SH-SY5Y (cell line): ENCODE measurements around the gene SPC25.

Experiments
- GATA2 ChIP-seq: IDR thresholded peaks from 2 replicates; pipeline ENCODE4 v1.6.1; 2011; ENCODE audit warnings: mild to moderate bottlenecking, low read depth, low read length
- GATA3 ChIP-seq: IDR thresholded peaks from 2 replicates; pipeline ENCODE4 v1.6.1; 2011; ENCODE audit warnings: low read depth, mild to moderate bottlenecking, low read length, moderate library complexity

DNA sequence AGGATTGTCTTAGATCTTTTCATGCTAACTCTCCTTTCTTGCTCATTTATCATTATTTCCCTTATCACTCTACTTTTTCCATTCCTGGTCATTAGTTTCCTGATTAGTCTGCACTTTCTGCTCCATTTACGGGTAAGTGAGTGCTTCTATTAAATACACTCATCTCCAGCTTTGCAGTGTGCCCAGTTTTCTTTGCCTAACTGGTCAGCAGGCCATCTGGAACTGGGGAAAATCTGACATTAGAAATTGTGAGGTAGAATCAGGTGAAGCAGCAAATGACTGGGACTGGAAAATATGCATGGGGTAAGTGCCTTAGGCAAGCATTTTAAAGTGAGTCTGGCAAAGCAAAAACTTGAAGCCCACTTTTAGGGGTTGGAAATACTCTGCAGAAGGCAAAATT, 40.0 kb upstream of the SPC25 start:
- TF ChIP-seq GATA2 (no peak), GATA3 (no peak)
